Astrocyte (in vitro differentiated cells and primary cell): ENCODE data around the gene KCNQ1OT1. TPM values are rescaled to one million over a fixed set of nuclear protein-coding genes. Genes with fewer than 3 reads are reported as not detected.

ENCODE experiments used
- DNase-seq: peaks from one replicate; pipeline ENCODE4 v3.0.0-alpha.2; 2010; ENCODE audit warnings: low read depth
- FAIRE-seq: peaks from 2 replicates; lab custom pipeline; 2011; peaks lifted over from hg19 to GRCh38; lab: Jason Lieb, UNC
- H2AFZ ChIP-seq: 2 replicates; pipeline ENCODE4 v1.6.0; 2012; ENCODE audit warnings: low read depth, low read length, inconsistent platforms
- H3K27ac ChIP-seq: 2 replicates; pipeline ENCODE4 v1.5.1; 2011; ENCODE audit warnings: low read depth, low read length, inconsistent platforms
- H3K27me3 ChIP-seq: 2 replicates; pipeline ENCODE4 v1.6.0; 2011; ENCODE audit warnings: low read length, inconsistent platforms; ENCODE audit not compliant: insufficient read depth
- H3K36me3 ChIP-seq: 2 replicates; pipeline ENCODE4 v1.5.1; 2011; ENCODE audit warnings: low read length, inconsistent platforms; ENCODE audit not compliant: insufficient read depth
- H3K4me1 ChIP-seq: 2 replicates; pipeline ENCODE4 v1.5.1; 2011; ENCODE audit warnings: low read length, inconsistent platforms; ENCODE audit not compliant: insufficient read depth
- H3K4me2 ChIP-seq: 2 replicates; pipeline ENCODE4 v1.6.0; 2012; ENCODE audit warnings: low read length, inconsistent platforms
- H3K4me3 ChIP-seq: 2 replicates; pipeline ENCODE4 v1.5.1; 2011; ENCODE audit warnings: low read depth, mild to moderate bottlenecking, low read length, inconsistent platforms; ENCODE audit not compliant: insufficient read depth
- H3K79me2 ChIP-seq: 2 replicates; pipeline ENCODE4 v1.6.0; 2012; ENCODE audit warnings: mild to moderate bottlenecking, low read length, inconsistent platforms; ENCODE audit not compliant: insufficient read depth
- H3K9ac ChIP-seq: 2 replicates; pipeline ENCODE4 v1.6.0; 2012; ENCODE audit warnings: mild to moderate bottlenecking, low read length, inconsistent platforms
- H3K9me3 ChIP-seq: 2 replicates; pipeline ENCODE4 v1.5.1; 2012; ENCODE audit warnings: low read depth, mild to moderate bottlenecking, low read length, inconsistent platforms; ENCODE audit not compliant: insufficient read depth
- H4K20me1 ChIP-seq: 2 replicates; pipeline ENCODE4 v1.6.0; 2012; ENCODE audit warnings: low read length, inconsistent platforms; ENCODE audit not compliant: insufficient read depth
- H3K27ac Mint-ChIP-seq: one replicate; pipeline ENCODE4 v1.8.0; 2021; ENCODE audit warnings: mild to moderate bottlenecking, mixed read lengths; ENCODE audit not compliant: unreplicated experiment
- H3K27me3 Mint-ChIP-seq: one replicate; pipeline ENCODE4 v1.8.0; 2021; ENCODE audit warnings: low read depth, mixed read lengths; ENCODE audit not compliant: unreplicated experiment
- H3K36me3 Mint-ChIP-seq: one replicate; pipeline ENCODE4 v1.8.0; 2021; ENCODE audit warnings: low read depth, mixed read lengths; ENCODE audit not compliant: unreplicated experiment
- H3K4me1 Mint-ChIP-seq: one replicate; pipeline ENCODE4 v1.8.0; 2021; ENCODE audit warnings: low read depth, mixed read lengths; ENCODE audit not compliant: unreplicated experiment
- H3K4me3 Mint-ChIP-seq: one replicate; pipeline ENCODE4 v1.8.0; 2021; ENCODE audit warnings: mild to moderate bottlenecking, moderate library complexity, mixed read lengths; ENCODE audit not compliant: unreplicated experiment
- H3K9me3 Mint-ChIP-seq: one replicate; pipeline ENCODE4 v1.8.0; 2021; ENCODE audit warnings: mild to moderate bottlenecking, mixed read lengths; ENCODE audit not compliant: unreplicated experiment
- CTCF ChIP-seq: IDR thresholded peaks from 2 replicates; pipeline ENCODE4 v1.5.1; 2011; ENCODE audit warnings: low read depth, mild to moderate bottlenecking, inconsistent platforms, low read length, moderate library complexity; ENCODE audit not compliant: insufficient read depth
- EZH2 ChIP-seq: IDR thresholded peaks from 2 replicates; pipeline ENCODE4 v1.6.1; 2012; ENCODE audit warnings: mild to moderate bottlenecking, low read length, inconsistent platforms; ENCODE audit not compliant: insufficient read depth
- total RNA-seq: library from RNA; stranded (reverse); gene quantifications from 2 replicates; pipeline ENCODE4 v1.2.1, GENCODE V29; 2021

KCNQ1OT1 gene
- total RNA-seq, 1 donor from 2014 or later = 2.5 TPM

GRCh38 chr11:2589538-2589934, 110.3 kb downstream of the KCNQ1OT1 start:
- H3K9me3 ChIP-seq = no peaks in the 10 kb centered on the region
- peaks cover 8% of the 10 kb centered on the region for H3K9me3 Mint-ChIP-seq
- peaks cover 19% of the 10 kb centered on the region for H3K27me3 ChIP-seq
- H3K36me3 ChIP-seq = no peaks in the 10 kb centered on the region
- no peak overlapping the region for H3K4me2 ChIP-seq
- no peaks in the 10 kb centered on the region for H3K4me1 Mint-ChIP-seq
- H3K79me2 ChIP-seq = no peaks in the 10 kb centered on the region
- H3K9ac ChIP-seq = no peak overlapping the region
- TF ChIP-seq CTCF = no peak
- H3K36me3 Mint-ChIP-seq = no peaks in the 10 kb centered on the region
- H3K4me3 Mint-ChIP-seq = no peak overlapping the region
- H3K4me1 ChIP-seq = no peaks in the 10 kb centered on the region
- H3K27ac ChIP-seq = no peak overlapping the region
- no peak overlapping the region for H3K27ac Mint-ChIP-seq
- H3K27me3 Mint-ChIP-seq = peaks cover 73% of the 10 kb centered on the region
- DNase-seq (no peak), FAIRE-seq (no peak)
- H3K4me3 ChIP-seq = no peak overlapping the region
- H4K20me1 ChIP-seq = no peaks in the 10 kb centered on the region
- H2AFZ ChIP-seq = no peak overlapping the region

- Histone ChIP-seq H3K27me3 (peaks cover 17% of the 10 kb centered on the region), H4K20me1 (no peaks in the 10 kb centered on the region), H3K4me2 (no peak overlapping the region), H3K36me3 (no peaks in the 10 kb centered on the region), H3K4me1 (no peaks in the 10 kb centered on the region), H3K27ac (no peak overlapping the region), H3K9me3 (no peaks in the 10 kb centered on the region), H2AFZ (no peak overlapping the region), H3K9ac (no peak overlapping the region), H3K79me2 (no peaks in the 10 kb centered on the region), H3K4me3 (no peak overlapping the region)
- H3K9me3 Mint-ChIP-seq = peaks cover 7% of the 10 kb centered on the region
- H3K36me3 Mint-ChIP-seq = no peaks in the 10 kb centered on the region
- FAIRE-seq = no peak
- H3K4me3 Mint-ChIP-seq = no peak overlapping the region
- no peak for DNase-seq
- peaks cover 67% of the 10 kb centered on the region for H3K27me3 Mint-ChIP-seq
- TF ChIP-seq CTCF (no peak), EZH2 (no peak)
- H3K27ac Mint-ChIP-seq = no peak overlapping the region
- H3K4me1 Mint-ChIP-seq = no peaks in the 10 kb centered on the region
These were observed 110.8 kb downstream of the KCNQ1OT1 start for GRCh38 chr11:2588809-2589537.

- H3K79me2 ChIP-seq = no peaks in the 10 kb centered on the region
- H3K9ac ChIP-seq = no peak overlapping the region
- Mint-ChIP-seq H3K27ac (no peak overlapping the region), H3K4me1 (no peaks in the 10 kb centered on the region), H3K9me3 (peaks cover 4% of the 10 kb centered on the region), H3K4me3 (no peak overlapping the region), H3K36me3 (no peaks in the 10 kb centered on the region), H3K27me3 (peaks cover 61% of the 10 kb centered on the region)
- no peak for FAIRE-seq
- TF ChIP-seq CTCF = no peak
- TF ChIP-seq EZH2 = no peak
- no peak overlapping the region for H3K4me2 ChIP-seq
- no peaks in the 10 kb centered on the region for H4K20me1 ChIP-seq
- H3K27me3 ChIP-seq = peaks cover 16% of the 10 kb centered on the region
- H2AFZ ChIP-seq = no peak overlapping the region
- H3K27ac ChIP-seq = no peak overlapping the region
- no peaks in the 10 kb centered on the region for H3K4me1 ChIP-seq
- no peaks in the 10 kb centered on the region for H3K36me3 ChIP-seq
- DNase-seq = no peak
- H3K4me3 ChIP-seq = no peak overlapping the region
- H3K9me3 ChIP-seq = no peaks in the 10 kb centered on the region
These were observed 111.6 kb downstream of the KCNQ1OT1 start for GRCh38 chr11:2587976-2588748.
